Psoas muscle (tissue), 8 donors: Measurements from ENCODE around the gene PTPN14. TPM values are rescaled to one million over a fixed set of nuclear protein-coding genes. Genes with fewer than 3 reads are reported as not detected.

Source experiments
- ATAC-seq, 4 donors: fragments of 200-7000 bp; cut with Tn5 transposase; one replicate each; pipeline ENCODE4 v1.9.1; 2020; ENCODE audit warnings: moderate library complexity in 3 of 4, mild to moderate bottlenecking in 2 of 4
- DNase-seq, 2 donors: peaks; one replicate each; pipeline ENCODE4 v3.0.0-alpha.2; 2020
- H3K27ac ChIP-seq: fragments of 200-600 bp; one replicate; pipeline ENCODE4 v1.8.0; 2022
- H3K27me3 ChIP-seq, 3 donors: fragments of 200-600 bp in 1 of 3; one replicate each; pipeline versions ENCODE4 v1.6.1 to v1.8.0; 2013 to 2022; ENCODE audit warnings: low read length in 2 of 3, mild to moderate bottlenecking in 2 of 3, moderate library complexity in 1 of 3; ENCODE audit not compliant: insufficient read depth in 3 of 3
- H3K36me3 ChIP-seq, 2 donors: fragments of 200-600 bp in 1 of 2; one replicate each; pipeline versions ENCODE4 v1.6.1 to v1.8.0; 2013 to 2022; ENCODE audit warnings: low read depth in 1 of 2, mild to moderate bottlenecking in 1 of 2, moderate library complexity in 1 of 2; ENCODE audit not compliant: insufficient read depth in 1 of 2
- H3K4me1 ChIP-seq: fragments of 200-600 bp; one replicate; pipeline ENCODE4 v1.8.0; 2022
- H3K4me3 ChIP-seq: fragments of 200-600 bp; one replicate; pipeline ENCODE4 v1.8.0; 2022; ENCODE audit warnings: mild to moderate bottlenecking
- H3K9me3 ChIP-seq: fragments of 200-600 bp; one replicate; pipeline ENCODE4 v1.8.0; 2022
- CTCF ChIP-seq: fragments of 200-600 bp; IDR thresholded peaks from one replicate; pipeline ENCODE4 v1.8.0; 2022; ENCODE audit warnings: antibody characterized with exemption
- WGBS, 3 donors: extraction: QIAGEN DNeasy Blood & Tissue Kit; methylation state at CpG; one replicate each; pipeline versions ENCODE4 v1.1.6 to v1.1.7; 2013; 5-methylcytosine and 5-hydroxymethylcytosine counted together
- intact Hi-C, 2 donors: fragments of 100-400 bp; cut with DNase I; formaldehyde crosslinking; loops; one replicate each; pipeline versions ENCODE4 v1.11.0 to v1.14.2; 2022
- polyA plus RNA-seq, 3 donors: library from polyadenylated mRNA; stranded (reverse); fragments of 200-250 nt; gene quantifications; one replicate each; pipeline ENCODE4 v1.2.3, GENCODE V29; 2013
- total RNA-seq, 4 donors: library from RNA; stranded (reverse); fragmentation: NEBNext Ultra II Directional in 2 of 4; extraction: Animal tissue kit (Norgen Biotek cat#: 25700) in 2 of 4; gene quantifications; one replicate each; pipeline versions ENCODE4 v1.2.1 to v1.2.4, GENCODE V29; 2021 to 2023
- donor health status: healthy with polysubstance abuse.
- donor health status: DM: no; HTN: no; CAD: no; lungs with moderate emphysema.
- donor health status: Bipolar disorder and iron deficiency.
- donor health status: healthy.
- donor health status: DM: yes; HTN: yes; CAD: no.
- donor health status: DM: no; HTN: no; CAD: no.
- donor health status: DM: no; HTN: no; CAD: no.
- donor health status: DM: yes; HTN: yes; CAD: no.

Gene PTPN14
- total and polyA plus RNA-seq, 7 donors, result 7.2 to 106 (median 50.8) TPM

GRCh38 chr1:214446772-214447556, 104.4 kb downstream of the PTPN14 start:
- Histone ChIP-seq H3K4me3 (no peak overlapping the region), H3K36me3 (peaks cover 0 to 5% of the 10 kb centered on the region in 2 donors), H3K27me3 (no peaks in the 10 kb centered on the region), H3K27ac (peak overlapping the region; percentile 23), H3K9me3 (no peaks in the 10 kb centered on the region), H3K4me1 (peaks cover 42% of the 10 kb centered on the region)
- TF ChIP-seq CTCF, result no peak
- DNase-seq (no peak), ATAC-seq (peak; percentile 47 to 68 (median 58))
- intact Hi-C loops, result no loop called here
- WGBS, 3 donors, result 58 to 64% (median 59%) methylated on average over 8 of the region's 8 CpGs

- H3K4me1 ChIP-seq, result peaks cover 44% of the 10 kb centered on the region
- H3K9me3 ChIP-seq, result no peaks in the 10 kb centered on the region
- 16 to 31% (median 21%) methylated on average over 2 of the region's 2 CpGs for WGBS, 3 donors
- H3K27ac ChIP-seq, result peak overlapping the region; percentile 23
- no peak overlapping the region for H3K4me3 ChIP-seq
- intact Hi-C loops, result no loop called here
- TF ChIP-seq CTCF, result no peak
- DNase-seq (no peak), ATAC-seq (peak in 2 of 4 donors; percentile 38 to 44)
- H3K27me3 ChIP-seq, result no peaks in the 10 kb centered on the region
- H3K36me3 ChIP-seq, result peaks cover 0 to 5% of the 10 kb centered on the region in 2 donors
Observed at GRCh38 chr1:214445831-214446614, 105.4 kb downstream of the PTPN14 start.

- Histone ChIP-seq H3K9me3 (no peaks in the 10 kb centered on the region), H3K27me3 (no peaks in the 10 kb centered on the region), H3K4me1 (peaks cover 52% of the 10 kb centered on the region), H3K36me3 (no peaks in the 10 kb centered on the region), H3K4me3 (no peak overlapping the region), H3K27ac (peak overlapping the region; percentile 2)
- DNase-seq, result no peak
- intact Hi-C loops, result no loop called here
- ATAC-seq, result peak in 3 of 4 donors; percentile 32 to 38 (median 34)
- TF ChIP-seq CTCF, result no peak
- 25 to 36% (median 27%) methylated on average over 3 of the region's 3 CpGs for WGBS, 3 donors
Observed at GRCh38 chr1:214445199-214445598, 106.2 kb downstream of the PTPN14 start.

GRCh38 chr1:214444182-214444939, 107.0 kb downstream of the PTPN14 start:
- intact Hi-C loops, result no loop called here
- Histone ChIP-seq H3K27ac (peak overlapping the region; percentile 23), H3K27me3 (no peaks in the 10 kb centered on the region), H3K36me3 (no peaks in the 10 kb centered on the region), H3K4me3 (no peak overlapping the region), H3K9me3 (no peaks in the 10 kb centered on the region), H3K4me1 (peaks cover 60% of the 10 kb centered on the region)
- WGBS, 3 donors, result 33 to 58% (median 50%) methylated on average over 3 of the region's 3 CpGs
- no peak for DNase-seq
- ATAC-seq, result no peak
- TF ChIP-seq CTCF, result no peak
